Mucosa of rectum (tissue), 2 donors: ENCODE results near the gene ACSL3.

ENCODE experiments used
- H3K27ac ChIP-seq, 2 donors: one replicate each; pipeline ENCODE4 v1.7.0; 2013; ENCODE audit warnings: inconsistent platforms in 2 of 2, low read depth in 2 of 2, low read length in 2 of 2
- H3K27me3 ChIP-seq, 2 donors: one replicate each; pipeline ENCODE4 v1.7.0; 2013; ENCODE audit warnings: low read length in 2 of 2; ENCODE audit not compliant: control insufficient read depth in 2 of 2, insufficient read depth in 2 of 2
- H3K36me3 ChIP-seq, 2 donors: one replicate each; pipeline ENCODE4 v1.7.0; 2013; ENCODE audit warnings: low read length in 2 of 2; ENCODE audit not compliant: control insufficient read depth in 2 of 2, insufficient read depth in 2 of 2
- H3K4me1 ChIP-seq, 2 donors: one replicate each; pipeline ENCODE4 v1.7.0; 2013; ENCODE audit warnings: low read length in 2 of 2, mild to moderate bottlenecking in 1 of 2; ENCODE audit not compliant: control insufficient read depth in 2 of 2, insufficient read depth in 2 of 2
- H3K4me3 ChIP-seq, 2 donors: one replicate each; pipeline ENCODE4 v1.7.0; 2013; ENCODE audit warnings: low read length in 2 of 2
- H3K9ac ChIP-seq, 2 donors: one replicate each; pipeline ENCODE4 v1.7.0; 2013; ENCODE audit warnings: low read length in 2 of 2, low read depth in 1 of 2, mild to moderate bottlenecking in 1 of 2
- H3K9me3 ChIP-seq, 2 donors: one replicate each; pipeline ENCODE4 v1.7.0; 2013; ENCODE audit warnings: low read length in 2 of 2; ENCODE audit not compliant: control insufficient read depth in 2 of 2
- donor health status: healthy.
- donor health status: Normal muscosa, but diverticular disease.

Gene ACSL3

GRCh38 chr2:222946700-222947287, 86.0 kb downstream of the ACSL3 start:
- H3K9me3 ChIP-seq = no peaks in the 10 kb centered on the region
- no peaks in the 10 kb centered on the region for H3K4me1 ChIP-seq
- no peak overlapping the region for H3K9ac ChIP-seq
- H3K4me3 ChIP-seq = no peak overlapping the region
- H3K27ac ChIP-seq = no peak overlapping the region
- peaks cover 0 to under 1% of the 10 kb centered on the region in 2 donors for H3K36me3 ChIP-seq
- H3K27me3 ChIP-seq = no peaks in the 10 kb centered on the region

GRCh38 chr2:222949073-222949472, 88.2 kb downstream of the ACSL3 start:
- Histone ChIP-seq H3K4me3 (no peak overlapping the region), H3K36me3 (no peaks in the 10 kb centered on the region), H3K4me1 (no peaks in the 10 kb centered on the region), H3K27ac (no peak overlapping the region), H3K9me3 (no peaks in the 10 kb centered on the region), H3K9ac (no peak overlapping the region), H3K27me3 (peaks cover 0 to 4% of the 10 kb centered on the region in 2 donors)

GRCh38 chr2:222949690-222950323, 89.0 kb downstream of the ACSL3 start:
- no peaks in the 10 kb centered on the region for H3K36me3 ChIP-seq
- H3K4me3 ChIP-seq = no peak overlapping the region
- H3K27ac ChIP-seq = no peak overlapping the region
- H3K4me1 ChIP-seq = no peaks in the 10 kb centered on the region
- H3K27me3 ChIP-seq = peaks cover 0 to 4% of the 10 kb centered on the region in 2 donors
- H3K9me3 ChIP-seq = no peaks in the 10 kb centered on the region
- H3K9ac ChIP-seq = no peak overlapping the region

- no peak overlapping the region for H3K4me3 ChIP-seq
- H3K9ac ChIP-seq = no peak overlapping the region
- no peaks in the 10 kb centered on the region for H3K9me3 ChIP-seq
- no peaks in the 10 kb centered on the region for H3K36me3 ChIP-seq
- H3K4me1 ChIP-seq = no peaks in the 10 kb centered on the region
- peaks cover 0 to 4% of the 10 kb centered on the region in 2 donors for H3K27me3 ChIP-seq
- H3K27ac ChIP-seq = no peak overlapping the region
Observed at GRCh38 chr2:222950638-222951285, 89.9 kb downstream of the ACSL3 start.

GRCh38 chr2:222952204-222952603, 91.4 kb downstream of the ACSL3 start:
- no peaks in the 10 kb centered on the region for H3K9me3 ChIP-seq
- H3K4me3 ChIP-seq = no peak overlapping the region
- peaks cover 0 to 4% of the 10 kb centered on the region in 2 donors for H3K27me3 ChIP-seq
- no peak overlapping the region for H3K27ac ChIP-seq
- no peaks in the 10 kb centered on the region for H3K36me3 ChIP-seq
- no peaks in the 10 kb centered on the region for H3K4me1 ChIP-seq
- no peak overlapping the region for H3K9ac ChIP-seq

GRCh38 chr2:222955008-222955407, 94.2 kb downstream of the ACSL3 start:
- no peak overlapping the region for H3K4me3 ChIP-seq
- no peaks in the 10 kb centered on the region for H3K4me1 ChIP-seq
- H3K9ac ChIP-seq = no peak overlapping the region
- no peak overlapping the region for H3K27ac ChIP-seq
- no peaks in the 10 kb centered on the region for H3K36me3 ChIP-seq
- no peaks in the 10 kb centered on the region for H3K9me3 ChIP-seq
- peaks cover 0 to 4% of the 10 kb centered on the region in 2 donors for H3K27me3 ChIP-seq

- no peaks in the 10 kb centered on the region for H3K27me3 ChIP-seq
- H3K9ac ChIP-seq = no peak overlapping the region
- H3K36me3 ChIP-seq = no peaks in the 10 kb centered on the region
- no peak overlapping the region for H3K4me3 ChIP-seq
- no peaks in the 10 kb centered on the region for H3K9me3 ChIP-seq
- H3K27ac ChIP-seq = no peak overlapping the region
- H3K4me1 ChIP-seq = no peaks in the 10 kb centered on the region
Observed at GRCh38 chr2:222959358-222959757, 98.5 kb downstream of the ACSL3 start.

GRCh38 chr2:222960126-222960525, 99.3 kb downstream of the ACSL3 start:
- Histone ChIP-seq H3K36me3 (no peaks in the 10 kb centered on the region), H3K9ac (no peak overlapping the region), H3K4me1 (no peaks in the 10 kb centered on the region), H3K27me3 (no peaks in the 10 kb centered on the region), H3K4me3 (no peak overlapping the region), H3K27ac (no peak overlapping the region), H3K9me3 (no peaks in the 10 kb centered on the region)

GRCh38 chr2:222963641-222964040, 102.8 kb downstream of the ACSL3 start:
- no peak overlapping the region for H3K27ac ChIP-seq
- no peaks in the 10 kb centered on the region for H3K4me1 ChIP-seq
- H3K9ac ChIP-seq = no peak overlapping the region
- no peaks in the 10 kb centered on the region for H3K9me3 ChIP-seq
- no peaks in the 10 kb centered on the region for H3K27me3 ChIP-seq
- no peaks in the 10 kb centered on the region for H3K36me3 ChIP-seq
- no peak overlapping the region for H3K4me3 ChIP-seq

GRCh38 chr2:222964376-222965031, 103.7 kb downstream of the ACSL3 start:
- H3K27ac ChIP-seq = no peak overlapping the region
- H3K4me3 ChIP-seq = no peak overlapping the region
- H3K9me3 ChIP-seq = no peaks in the 10 kb centered on the region
- no peaks in the 10 kb centered on the region for H3K36me3 ChIP-seq
- no peaks in the 10 kb centered on the region for H3K27me3 ChIP-seq
- no peak overlapping the region for H3K9ac ChIP-seq
- H3K4me1 ChIP-seq = no peaks in the 10 kb centered on the region
